Activated naive CD4-positive, alpha-beta T cell (primary cell): ENCODE measurements around the gene BMP5.

Experiments used
- DNase-seq, 4 experiments: peaks; one replicate each; lab custom pipeline; 2025; lab: John Stamatoyannopoulos, UW

BMP5 gene

DNA sequence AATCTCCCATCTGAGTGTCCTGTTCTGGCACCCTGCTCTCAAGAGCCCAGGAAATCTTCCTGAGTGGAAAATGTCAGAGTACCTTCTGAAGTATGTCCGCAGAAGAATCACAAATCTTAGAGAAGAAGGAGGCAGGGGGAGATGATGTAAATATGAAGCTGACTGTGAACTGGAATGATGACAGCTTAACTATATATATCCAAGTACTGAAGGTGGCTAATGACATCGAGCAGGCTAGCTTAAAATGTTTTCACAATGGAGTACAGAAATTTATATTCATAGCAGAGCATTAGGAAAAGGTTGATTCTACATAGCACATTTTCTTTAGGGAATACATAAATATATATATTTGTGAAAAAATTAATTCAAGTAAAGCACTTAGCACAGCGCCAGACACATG, 64.3 kb downstream of the BMP5 start:
- DNase-seq = no peak

DNA sequence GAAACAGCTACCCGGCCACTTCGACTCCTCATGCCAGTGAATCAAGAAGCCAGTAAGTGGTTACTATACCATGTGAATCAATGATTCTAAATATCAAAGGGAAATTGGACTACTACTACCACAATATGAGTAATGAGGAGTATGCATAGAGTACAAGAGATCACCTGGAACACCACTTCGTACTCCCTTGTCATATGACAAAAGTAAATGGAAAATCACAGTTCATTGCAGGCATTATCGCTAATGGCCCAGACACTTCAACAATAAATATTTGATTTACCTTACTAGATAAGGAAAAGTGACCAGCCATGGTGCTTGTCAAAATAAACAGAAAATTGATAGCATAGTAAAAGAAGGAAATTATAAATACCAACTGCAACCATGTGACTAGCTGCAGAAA, 73.1 kb downstream of the BMP5 start:
- no peak for DNase-seq

DNA sequence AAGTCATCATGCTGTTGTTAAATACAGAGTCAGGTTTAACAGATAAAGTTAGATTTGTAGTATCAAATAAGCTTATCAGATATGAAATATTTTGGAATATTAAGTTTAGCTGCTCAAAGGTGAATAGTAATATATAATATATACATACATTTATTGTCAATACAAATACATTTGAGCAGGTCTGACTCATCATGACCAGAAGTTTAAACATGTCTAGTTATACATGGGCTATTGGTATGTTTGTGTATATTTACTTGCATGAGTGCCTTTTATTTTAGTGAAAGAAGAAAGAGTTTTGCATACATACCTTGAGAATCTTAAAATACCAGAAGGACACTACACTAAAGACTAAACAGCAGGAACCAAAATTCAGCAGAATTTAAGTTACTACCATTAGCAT, 76.8 kb downstream of the BMP5 start:
- DNase-seq = no peak

DNA sequence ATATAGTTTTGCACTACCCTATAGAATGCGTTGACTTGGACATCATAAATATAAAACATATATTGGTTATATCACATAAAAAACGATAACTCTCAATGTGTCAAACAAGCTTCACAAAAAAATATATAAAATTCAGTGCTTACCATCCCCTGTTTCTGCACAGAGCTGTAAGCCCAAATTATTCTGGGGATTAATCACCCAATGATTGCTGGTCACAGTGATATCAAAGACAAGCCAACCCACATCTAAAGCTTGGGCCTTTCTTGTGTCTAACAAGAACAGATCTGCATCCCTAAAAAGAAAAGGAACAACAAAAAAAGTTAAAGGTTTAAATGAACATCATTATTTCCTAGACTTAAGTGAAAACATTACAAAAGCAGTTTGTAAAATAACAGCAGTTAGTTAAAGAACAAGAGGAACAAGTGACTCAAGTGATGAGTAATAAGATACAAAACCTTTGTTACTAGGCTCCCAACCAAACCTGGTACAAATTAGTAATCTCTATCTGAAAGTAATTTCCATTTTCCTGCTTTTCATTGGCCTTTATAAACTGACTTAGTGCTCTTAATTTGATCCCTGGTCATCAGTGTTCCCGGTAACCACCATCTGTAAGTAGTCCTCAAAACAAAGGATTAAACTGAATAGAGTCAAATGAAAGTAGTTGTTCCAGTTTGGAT, 81.1 kb downstream of the BMP5 start:
- DNase-seq = no peak

DNA sequence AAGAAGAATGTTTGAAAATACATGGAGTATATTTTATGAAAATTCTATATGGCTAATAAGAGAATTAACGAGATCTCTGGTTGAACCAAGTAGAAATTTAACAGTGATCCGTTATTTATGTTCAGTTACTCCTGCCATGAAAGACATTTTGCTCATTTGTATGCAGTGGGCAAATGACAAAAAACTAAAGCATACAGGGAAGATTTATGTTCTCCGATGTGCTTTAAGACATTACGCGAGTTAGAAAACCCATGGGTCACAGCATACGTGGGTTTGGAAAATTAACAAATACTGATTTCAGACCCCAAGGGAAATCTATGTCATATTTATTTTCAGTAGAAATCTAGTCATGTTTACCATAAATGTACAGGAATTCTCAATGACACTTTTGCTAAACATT, 90.1 kb downstream of the BMP5 start:
- DNase-seq = no peak

DNA sequence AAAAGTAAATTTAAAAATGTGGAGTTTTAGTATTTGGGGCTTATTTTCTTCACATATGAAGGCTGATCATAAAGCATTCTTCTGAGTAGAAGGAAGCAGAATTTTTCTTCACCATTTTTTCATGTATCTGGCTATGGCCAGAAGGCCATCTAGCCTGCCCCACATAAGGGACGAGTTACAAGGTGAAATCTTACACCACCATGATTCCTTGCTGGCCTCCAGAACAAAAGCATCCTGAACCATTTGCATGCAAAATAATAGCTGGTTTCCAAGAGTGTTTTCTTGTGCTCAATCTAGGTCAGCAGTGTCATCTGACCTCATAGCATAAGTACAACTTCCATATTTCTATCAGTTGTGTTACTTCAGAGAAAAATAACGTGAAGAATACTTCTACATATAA, 93.1 kb downstream of the BMP5 start:
- DNase-seq = no peak

DNA sequence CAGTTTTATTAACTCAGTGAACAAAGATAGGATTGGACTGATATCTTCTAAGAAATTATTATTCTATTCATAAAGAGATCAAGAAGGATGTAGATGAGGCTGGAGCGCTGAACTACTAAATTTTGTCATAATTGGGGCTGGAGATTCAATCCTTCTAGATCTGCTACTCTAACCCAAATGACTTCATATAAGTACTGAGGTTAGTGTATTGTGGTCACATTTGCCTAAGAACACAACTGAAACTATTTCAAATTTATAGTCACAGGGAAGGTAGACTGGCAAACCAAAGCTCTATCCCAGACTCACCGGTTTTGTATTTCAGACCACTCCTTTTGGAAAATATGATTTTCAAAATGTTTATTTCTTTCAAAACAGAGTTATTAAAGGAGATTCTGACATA, 96.7 kb downstream of the BMP5 start:
- no peak for DNase-seq

DNA sequence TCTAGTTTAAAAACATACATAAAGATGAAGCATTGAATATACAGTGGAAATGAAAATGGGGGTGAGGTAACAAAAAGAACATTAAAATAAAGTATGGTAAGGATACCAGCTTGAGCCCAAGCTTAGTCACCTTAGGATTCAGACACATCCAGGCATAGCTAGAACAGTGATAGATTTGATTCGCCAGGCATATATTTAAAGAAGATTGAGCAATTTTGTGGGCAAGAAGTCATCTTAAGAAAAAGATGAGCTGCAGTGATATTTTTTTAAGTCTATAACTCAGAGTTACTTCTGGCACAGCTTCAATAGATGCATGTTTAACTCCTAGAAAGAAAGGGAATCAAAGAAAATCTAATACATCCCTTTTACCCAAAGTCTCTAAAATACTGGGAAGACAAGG, 97.9 kb downstream of the BMP5 start:
- DNase-seq = no peak

DNA sequence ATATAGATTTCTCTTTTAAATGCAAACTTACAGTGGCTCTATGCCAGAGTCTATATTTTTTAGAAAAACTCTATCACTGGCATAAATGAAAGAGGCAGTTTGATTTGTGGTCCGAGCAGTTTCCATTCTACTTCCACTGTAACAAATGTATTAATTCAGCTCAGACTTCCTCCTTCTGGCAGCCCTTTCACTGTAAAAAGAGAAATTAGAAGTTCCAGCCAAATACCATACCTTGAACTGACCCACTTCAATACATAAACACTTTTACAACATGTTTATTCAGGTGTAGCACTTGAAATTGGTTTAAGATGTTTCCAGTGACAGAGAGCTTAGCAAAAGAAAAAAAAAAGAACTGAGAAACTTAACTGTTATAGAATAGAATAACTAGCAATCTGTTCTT, 99.3 kb downstream of the BMP5 start:
- no peak for DNase-seq

DNA sequence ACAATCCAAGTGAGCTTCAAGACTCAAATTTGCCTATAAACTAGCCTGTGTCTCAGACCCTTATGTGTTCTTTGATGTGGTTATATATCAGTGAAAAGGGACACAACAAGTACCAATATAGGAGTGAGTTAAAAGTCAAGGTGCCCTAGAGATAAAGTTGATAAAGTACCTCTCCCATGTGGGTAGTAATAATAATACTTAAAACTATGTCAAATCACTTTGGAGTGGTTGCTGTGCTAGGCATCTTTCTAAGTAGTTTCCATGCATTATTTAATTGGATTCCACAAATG, 100.4 kb downstream of the BMP5 start:
- DNase-seq = no peak

DNA sequence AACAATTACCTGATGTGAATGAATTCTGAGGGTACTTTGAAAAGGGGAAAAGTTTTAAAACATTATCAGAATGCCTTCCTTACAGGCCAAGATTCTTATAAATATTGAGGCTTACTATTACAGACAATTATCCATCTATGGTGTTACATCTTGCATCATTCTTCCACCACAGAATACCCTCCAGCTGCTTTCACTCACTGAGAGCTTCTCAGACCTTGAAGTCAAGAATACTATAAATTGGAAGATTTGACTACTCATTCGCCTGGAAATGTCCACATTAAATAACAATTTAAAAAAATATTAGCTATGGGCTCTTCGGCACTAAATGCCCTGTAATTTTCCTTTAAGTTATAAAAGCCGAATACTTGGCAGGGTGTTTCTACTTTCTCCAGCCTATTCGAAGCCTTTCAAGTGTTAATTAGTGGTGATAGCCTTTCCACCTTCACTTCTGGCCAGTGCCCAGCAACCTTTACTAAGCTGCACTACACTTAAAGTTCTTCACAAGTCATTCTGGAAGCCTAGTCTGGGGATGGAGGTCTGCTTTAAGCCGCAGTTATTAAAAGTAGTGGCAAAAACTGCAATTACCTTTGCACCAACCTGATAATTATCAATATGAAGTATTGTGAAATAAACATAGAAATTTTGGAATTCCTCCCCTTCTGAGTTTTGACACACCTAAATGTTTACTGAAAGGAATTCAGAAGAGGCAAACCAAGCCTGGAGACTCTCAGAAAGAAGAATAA, 100.9 kb downstream of the BMP5 start:
- no peak for DNase-seq

DNA sequence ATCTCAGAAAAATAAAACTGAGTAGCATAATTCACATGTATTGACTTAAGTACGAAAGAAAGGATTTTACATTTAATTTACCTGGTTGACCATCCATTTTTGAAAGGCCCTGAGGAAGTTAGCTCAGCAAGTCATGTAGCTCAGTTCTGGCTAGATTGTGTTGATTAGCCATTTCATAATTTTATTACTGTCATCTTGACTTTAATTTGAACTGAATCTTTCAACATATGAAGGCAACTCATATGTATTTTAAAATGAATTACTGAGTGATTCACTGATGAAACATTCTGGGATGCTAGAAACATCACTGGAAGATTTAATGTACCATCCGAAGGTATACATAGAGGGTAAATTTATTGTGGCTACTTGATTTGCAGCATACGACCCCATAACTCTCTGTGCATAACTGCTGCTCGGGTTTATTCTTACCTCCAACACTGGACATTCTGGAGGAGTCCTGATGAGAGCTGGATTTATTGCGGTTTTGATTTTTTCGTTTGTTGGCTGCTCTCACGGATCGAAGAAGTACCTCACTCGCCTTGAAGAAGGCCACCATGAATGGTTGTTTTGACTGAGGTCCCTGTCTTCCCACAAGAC, 101.7 kb downstream of the BMP5 start:
- DNase-seq = no peak

DNA sequence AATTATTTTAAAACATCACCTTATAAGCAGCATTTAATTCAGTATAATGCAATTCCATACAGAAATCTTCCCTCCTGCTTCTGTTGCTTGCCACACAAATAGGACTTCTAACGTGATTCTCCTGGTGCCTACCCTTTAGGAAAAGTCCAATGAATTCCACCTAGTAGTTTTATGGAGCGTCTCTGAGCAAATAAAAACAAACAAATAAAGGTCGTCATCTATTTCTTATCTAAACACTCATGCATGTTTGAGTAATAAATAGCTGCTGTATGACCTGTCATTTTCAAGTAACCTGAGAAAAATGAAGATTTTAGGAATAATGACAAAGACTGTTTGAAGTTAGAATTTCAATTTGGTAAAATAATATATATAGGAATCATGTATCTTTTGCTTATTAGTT, 102.7 kb downstream of the BMP5 start:
- no peak for DNase-seq

DNA sequence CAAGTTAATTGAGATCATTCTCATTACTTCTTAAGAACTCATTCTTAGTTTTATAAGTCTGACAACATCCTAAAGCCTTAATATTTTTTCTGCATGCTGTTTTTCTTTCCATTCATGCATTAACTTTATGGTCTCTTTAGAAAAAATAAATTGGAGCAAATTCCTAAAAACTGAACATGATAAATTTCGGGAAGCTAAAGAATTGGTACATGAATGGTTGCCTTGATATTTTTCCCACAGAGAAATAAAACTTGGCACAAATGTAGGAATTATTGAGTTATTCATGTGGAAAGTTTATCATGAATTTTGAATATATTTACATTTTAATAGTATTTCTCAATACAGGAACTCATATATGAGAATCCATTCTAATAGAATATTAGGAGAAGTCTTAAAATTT, 115.9 kb downstream of the BMP5 start:
- no peak for DNase-seq

DNA sequence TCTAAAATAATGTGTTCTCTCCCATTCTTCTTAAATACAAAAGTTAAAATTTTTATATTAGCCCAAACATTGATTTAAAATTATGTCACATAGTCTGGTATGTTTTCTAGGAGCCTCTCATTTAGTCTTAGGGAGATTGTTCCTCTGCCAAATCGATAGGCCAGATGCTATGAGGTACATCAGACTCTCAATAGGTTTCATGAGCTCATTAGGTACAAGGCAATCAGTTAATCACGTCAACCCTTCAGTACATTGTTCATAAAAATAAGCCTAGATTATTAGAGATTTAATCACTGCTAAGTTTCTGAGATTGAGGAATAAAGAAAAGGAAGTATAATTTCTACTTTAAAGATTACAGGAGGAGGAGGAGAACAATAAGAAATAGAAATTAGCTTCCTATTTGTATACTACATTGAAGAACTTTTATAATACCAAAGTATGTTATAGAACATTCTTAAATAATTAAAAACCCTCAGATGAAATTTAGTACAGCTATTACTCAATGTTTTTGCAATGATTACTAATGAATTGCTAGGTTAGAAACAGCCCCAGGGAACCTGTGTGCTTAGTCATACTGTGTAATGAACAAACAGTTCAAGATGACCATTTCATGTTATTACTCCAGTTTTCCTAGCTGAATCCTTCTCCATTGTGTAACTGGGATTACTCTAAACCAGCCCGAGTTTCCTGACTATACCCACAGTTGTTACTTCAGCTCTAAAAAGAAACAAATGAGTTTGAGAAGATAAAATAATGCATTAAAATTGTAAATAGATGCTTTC, 117.0 kb downstream of the BMP5 start:
- DNase-seq = no peak

DNA sequence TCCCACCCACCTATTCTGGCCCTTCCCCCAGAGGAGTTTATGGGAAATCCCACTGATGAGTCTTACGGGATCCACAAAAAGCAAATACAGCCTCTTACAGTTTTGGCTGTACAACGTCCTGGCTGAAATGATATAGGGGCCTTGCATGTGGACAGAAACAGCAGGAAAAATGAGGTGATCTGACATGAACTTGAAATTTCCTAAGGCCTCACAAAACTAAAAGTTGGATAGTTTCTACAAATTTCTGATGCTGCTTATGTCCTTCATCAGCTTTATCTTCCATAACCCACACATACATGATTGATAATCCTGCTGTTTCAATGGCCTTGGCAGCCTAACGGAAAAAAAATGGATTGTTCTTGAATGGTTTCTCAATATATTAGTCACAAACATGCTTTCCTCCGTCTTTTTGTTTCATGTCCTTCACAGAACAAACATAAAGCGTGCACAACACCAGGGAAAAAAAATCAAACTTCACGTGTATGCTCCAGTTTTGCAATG, 118.8 kb downstream of the BMP5 start:
- DNase-seq = no peak

DNA sequence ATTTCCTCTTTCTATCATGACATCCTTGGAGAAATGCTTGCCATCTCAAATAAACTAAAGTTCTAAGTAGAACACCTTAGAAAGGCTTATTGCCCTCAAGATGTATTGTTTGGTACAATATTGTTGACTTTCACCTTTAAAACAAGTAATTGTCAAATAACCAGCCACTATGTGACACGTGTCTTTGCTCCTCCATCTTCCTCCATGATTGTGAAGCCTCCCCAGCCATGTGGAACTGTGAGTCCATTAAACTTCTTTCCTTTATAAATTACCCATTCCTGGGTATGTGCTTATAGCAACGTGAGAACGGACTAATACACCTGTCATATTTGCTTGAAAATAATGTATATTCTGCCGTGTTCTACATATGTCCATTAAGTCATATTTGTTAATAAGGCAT, 126.5 kb downstream of the BMP5 start:
- no peak for DNase-seq

DNA sequence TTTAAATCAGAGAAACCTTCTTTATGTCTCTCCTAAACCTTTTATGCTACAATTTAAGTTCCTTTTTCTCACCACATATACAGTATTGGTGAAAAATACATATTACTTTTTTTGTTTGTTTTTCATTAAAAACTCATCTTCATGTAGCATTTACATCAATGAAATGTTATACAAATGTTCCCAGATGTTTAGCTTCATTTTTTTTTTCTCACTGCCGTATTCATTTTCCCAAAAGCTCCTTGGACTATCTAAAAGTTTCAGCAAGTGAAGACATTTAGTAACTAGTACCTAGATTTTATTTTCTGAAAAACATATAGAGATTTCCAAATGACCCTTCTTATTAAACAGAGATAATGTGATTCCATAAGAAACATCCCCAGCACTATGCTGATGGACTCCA, 128.9 kb downstream of the BMP5 start:
- DNase-seq = no peak

DNA sequence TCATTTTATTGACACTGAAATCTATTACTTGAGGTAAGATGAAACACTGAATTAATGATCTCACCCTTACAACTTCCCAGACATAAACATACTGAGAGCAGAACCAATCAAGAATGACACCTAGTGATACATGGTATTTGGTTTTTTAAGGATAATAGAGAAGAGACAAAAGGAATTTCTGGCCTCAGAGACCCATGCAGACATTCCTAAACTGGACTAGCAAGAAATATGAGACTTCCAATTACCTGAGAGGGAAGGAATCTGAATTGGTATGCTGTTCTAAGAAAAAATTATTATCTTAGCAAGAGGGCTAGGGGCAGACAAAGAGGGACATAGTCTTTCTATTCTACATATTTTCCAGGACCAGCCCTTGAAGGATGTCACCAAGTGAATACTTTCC, 141.1 kb downstream of the BMP5 start:
- no peak for DNase-seq

DNA sequence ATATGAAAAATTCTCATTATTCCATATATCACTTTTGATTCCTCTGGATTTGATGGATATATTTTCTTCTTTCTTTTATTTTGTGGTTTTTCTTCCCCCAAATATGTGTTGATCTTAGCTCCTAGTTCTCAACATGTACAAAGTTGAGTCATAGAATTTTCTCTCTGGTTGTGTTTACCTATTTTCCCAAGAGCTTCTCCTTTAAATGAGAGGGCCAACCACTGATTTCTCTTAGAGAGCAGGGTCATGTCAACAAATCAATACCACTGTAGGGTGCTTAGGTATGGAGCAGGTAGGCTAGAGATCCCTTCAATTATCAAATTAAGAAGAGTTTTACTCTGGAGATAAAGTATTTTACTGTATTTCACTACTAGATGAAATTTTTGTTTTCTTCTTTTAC, 145.7 kb downstream of the BMP5 start:
- no peak for DNase-seq

DNA sequence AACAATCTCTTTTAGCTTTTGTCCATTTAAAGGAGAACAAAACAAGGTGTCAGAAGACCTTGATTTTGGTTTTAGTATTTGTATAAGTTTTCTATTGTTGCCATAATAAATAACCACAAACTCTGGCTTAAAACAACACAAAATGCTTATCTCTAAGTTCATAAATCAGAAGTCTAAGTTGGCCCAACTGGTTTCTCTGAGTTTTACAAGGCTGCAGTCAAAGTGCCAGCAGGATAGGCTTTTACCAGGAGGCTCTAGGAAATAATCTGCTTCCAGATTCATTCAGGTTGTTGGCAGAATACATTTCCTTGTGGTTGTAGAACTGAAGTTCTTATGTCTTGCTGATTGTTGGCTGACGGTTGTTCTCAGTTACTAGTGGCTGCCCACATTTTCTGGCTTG, 149.2 kb downstream of the BMP5 start:
- no peak for DNase-seq

DNA sequence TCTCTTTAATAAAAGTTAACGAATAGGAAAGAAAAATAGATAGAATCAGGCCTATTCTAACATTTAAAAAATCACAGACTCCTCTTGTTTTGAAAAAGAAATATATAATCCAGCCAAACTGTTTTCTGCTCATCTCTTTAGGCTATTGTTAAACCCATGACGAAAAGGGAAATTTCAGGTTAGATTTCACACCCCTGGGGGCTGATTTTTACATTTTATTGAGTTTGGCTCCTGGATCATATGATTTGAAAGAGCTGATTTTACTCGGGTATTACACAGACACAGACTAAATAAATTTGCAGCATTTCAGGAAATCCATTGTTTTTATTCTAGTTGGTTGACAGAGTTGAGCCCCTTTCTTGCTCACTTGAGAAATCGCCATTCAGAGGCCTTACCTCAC, 160.6 kb downstream of the BMP5 start:
- DNase-seq = no peak

DNA sequence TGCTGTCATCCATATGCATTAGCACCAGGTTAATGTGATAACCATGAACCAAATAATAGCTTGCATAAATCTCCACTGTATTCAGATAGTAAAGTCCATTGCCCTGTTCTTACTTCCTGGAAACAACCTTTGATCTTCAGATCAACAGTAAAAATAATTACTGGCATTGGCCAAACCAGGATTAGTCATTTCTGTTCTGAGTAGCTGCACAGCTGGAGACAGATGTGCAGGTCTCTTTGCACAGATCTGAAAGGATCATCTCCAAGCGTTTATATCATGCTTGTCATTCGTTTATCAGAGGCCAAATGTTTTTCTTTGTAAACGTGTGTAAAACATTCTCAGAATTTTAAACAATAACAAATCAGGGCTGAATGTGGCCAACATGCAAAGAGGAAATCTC, 162.0 kb downstream of the BMP5 start:
- DNase-seq = no peak
